ENCODE results near the gene CLTC. TPM values are rescaled to one million over a fixed set of nuclear protein-coding genes. Genes with fewer than 3 reads are reported as not detected.

The CLTC gene
- total RNA-seq, 2 experiments from 2014 or later, result 81.5 to 89.9 TPM

DNA sequence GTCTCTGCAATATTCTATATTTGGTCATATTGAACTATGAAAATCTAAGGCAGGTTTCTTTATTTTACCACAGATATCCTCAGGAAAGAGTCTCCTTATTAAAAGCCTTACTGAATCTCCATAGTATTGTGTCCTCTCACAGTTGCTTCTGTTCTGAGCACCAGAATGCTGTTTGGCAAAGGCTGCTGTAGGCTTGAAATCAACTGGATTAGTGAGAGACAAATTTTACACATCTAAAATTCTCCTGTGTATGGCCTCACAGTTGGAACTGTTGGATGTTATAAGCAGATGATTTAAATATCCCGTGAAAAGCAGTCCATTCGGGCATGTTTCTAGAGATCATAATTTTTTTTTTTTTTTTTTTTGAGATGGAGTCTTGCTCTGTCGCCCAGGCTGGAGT is 9.5 kb downstream of the CLTC start:
- H3K36me3 ChIP-seq (ENCODE audit: insufficient read depth, low read length), result no peaks in the 10 kb centered on the region
- H3K4me1 ChIP-seq (ENCODE audit: insufficient read depth, low read length), result peaks cover 48% of the 10 kb centered on the region
- no peak for ATAC-seq (ENCODE audit: poor library complexity)
- Mint-ChIP-seq H3K36me3 (ENCODE audit: low read depth) (peaks cover 14% of the 10 kb centered on the region), H3K4me3 (no peak overlapping the region), H3K9me3 (no peaks in the 10 kb centered on the region), H3K4me1 (ENCODE audit: low read depth) (peaks cover 78% of the 10 kb centered on the region), H3K27me3 (no peaks in the 10 kb centered on the region), H3K27ac (no peak overlapping the region)
- no peaks in the 10 kb centered on the region for H3K9me3 ChIP-seq (ENCODE audit: control insufficient read depth in 1 of 2, insufficient read depth in 1 of 2, low read length in 2 of 2)
- ChIA-PET POLR2A (interaction anchor here (1.1 kb wide), 1 partner anchor 9 kb away, joined by 5 read pairs; the partner anchor contains the start of gene CLTC), CTCF (no interaction called here)
- no peak overlapping the region for H3K4me3 ChIP-seq (ENCODE audit: low read length)
- intact Hi-C loops (cut with DNase I, micrococcal nuclease), result loop anchor here in 1 of 2 experiments (10.0 kb wide), 1 partner anchor 1114 kb away; the partner anchor contains the start of gene MTMR4
- TF ChIP-seq, protein P1, sequence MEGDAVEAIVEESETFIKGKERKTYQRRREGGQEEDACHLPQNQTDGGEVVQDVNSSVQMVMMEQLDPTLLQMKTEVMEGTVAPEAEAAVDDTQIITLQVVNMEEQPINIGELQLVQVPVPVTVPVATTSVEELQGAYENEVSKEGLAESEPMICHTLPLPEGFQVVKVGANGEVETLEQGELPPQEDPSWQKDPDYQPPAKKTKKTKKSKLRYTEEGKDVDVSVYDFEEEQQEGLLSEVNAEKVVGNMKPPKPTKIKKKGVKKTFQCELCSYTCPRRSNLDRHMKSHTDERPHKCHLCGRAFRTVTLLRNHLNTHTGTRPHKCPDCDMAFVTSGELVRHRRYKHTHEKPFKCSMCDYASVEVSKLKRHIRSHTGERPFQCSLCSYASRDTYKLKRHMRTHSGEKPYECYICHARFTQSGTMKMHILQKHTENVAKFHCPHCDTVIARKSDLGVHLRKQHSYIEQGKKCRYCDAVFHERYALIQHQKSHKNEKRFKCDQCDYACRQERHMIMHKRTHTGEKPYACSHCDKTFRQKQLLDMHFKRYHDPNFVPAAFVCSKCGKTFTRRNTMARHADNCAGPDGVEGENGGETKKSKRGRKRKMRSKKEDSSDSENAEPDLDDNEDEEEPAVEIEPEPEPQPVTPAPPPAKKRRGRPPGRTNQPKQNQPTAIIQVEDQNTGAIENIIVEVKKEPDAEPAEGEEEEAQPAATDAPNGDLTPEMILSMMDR (IDR thresholded peaks at IDR 0.05), result no peak
- DNase-seq, result no peak
- H3K27ac ChIP-seq (ENCODE audit: low read depth in 1 of 2, low read length in 2 of 2), result no peak overlapping the region
- H3K27me3 ChIP-seq (ENCODE audit: control insufficient read depth in 1 of 2, insufficient read depth in 2 of 2, low read length in 2 of 2), result no peaks in the 10 kb centered on the region

DNA sequence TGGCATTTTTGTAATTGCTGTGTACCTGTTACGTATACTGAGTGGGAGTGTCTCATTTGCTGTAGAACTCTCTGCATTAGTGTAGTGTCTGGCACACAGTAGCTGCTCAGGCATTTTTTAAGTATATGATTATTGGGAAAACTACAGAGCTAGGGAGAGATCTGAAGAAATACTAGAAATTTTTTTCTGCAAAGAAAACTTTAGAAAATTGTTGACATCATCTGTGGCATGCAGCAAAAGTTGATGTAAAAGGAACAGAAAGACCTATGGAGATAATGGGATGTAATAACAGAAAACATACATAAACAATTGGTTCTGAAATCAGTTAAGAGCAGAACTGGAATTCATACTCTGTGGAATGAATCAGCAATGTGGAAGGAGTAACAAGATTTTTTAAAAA is 11.6 kb downstream of the CLTC start:
- no peak overlapping the region for H3K27ac ChIP-seq (ENCODE audit: low read depth in 1 of 2, low read length in 2 of 2)
- DNase-seq (no peak), ATAC-seq (ENCODE audit: poor library complexity) (no peak)
- H3K36me3 Mint-ChIP-seq (ENCODE audit: low read depth), result peaks cover 22% of the 10 kb centered on the region
- no peaks in the 10 kb centered on the region for H3K27me3 ChIP-seq (ENCODE audit: control insufficient read depth in 1 of 2, insufficient read depth in 2 of 2, low read length in 2 of 2)
- intact Hi-C loops (cut with DNase I, micrococcal nuclease), result no loop called here
- H3K4me1 ChIP-seq (ENCODE audit: insufficient read depth, low read length), result peaks cover 36% of the 10 kb centered on the region
- H3K36me3 ChIP-seq (ENCODE audit: insufficient read depth, low read length), result no peaks in the 10 kb centered on the region
- H3K9me3 ChIP-seq (ENCODE audit: control insufficient read depth in 1 of 2, insufficient read depth in 1 of 2, low read length in 2 of 2), result no peaks in the 10 kb centered on the region
- H3K27ac Mint-ChIP-seq, result no peak overlapping the region
- H3K4me3 Mint-ChIP-seq, result no peak overlapping the region
- no peaks in the 10 kb centered on the region for H3K27me3 Mint-ChIP-seq
- TF ChIP-seq, protein P1 (IDR thresholded peaks at IDR 0.05), result no peak
- CTCF ChIA-PET, result no interaction called here
- H3K4me3 ChIP-seq (ENCODE audit: low read length), result no peak overlapping the region
- H3K4me1 Mint-ChIP-seq (ENCODE audit: low read depth), result peaks cover 85% of the 10 kb centered on the region
- POLR2A ChIA-PET, result interaction anchor here (1.0 kb wide), 1 partner anchor 12 kb away, joined by 5 read pairs; the partner anchor contains the start of gene CLTC
- H3K9me3 Mint-ChIP-seq, result no peaks in the 10 kb centered on the region

DNA sequence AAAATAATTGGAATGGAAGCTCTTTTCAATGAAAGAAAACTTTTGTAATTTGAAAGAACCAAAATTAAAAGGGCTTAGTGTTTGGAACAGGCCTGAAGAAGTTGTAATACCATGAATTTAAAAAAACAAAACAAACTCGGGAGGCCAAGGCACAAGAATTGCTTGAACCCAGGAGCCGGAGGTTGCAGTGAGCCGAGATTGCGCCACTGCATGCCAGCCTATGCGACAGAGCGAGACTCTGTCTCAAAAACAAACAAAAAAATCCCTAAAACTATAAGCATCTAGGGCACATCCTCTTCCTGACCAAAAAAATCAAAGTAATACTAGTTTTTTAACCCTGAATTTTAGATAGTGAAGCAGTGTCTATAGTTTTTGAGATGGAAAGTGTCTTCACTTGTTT is 12.7 kb downstream of the CLTC start:
- Histone ChIP-seq H3K36me3 (ENCODE audit: insufficient read depth, low read length) (no peaks in the 10 kb centered on the region), H3K9me3 (ENCODE audit: control insufficient read depth in 1 of 2, insufficient read depth in 1 of 2, low read length in 2 of 2) (no peaks in the 10 kb centered on the region), H3K4me1 (ENCODE audit: insufficient read depth, low read length) (peaks cover 32% of the 10 kb centered on the region), H3K27me3 (ENCODE audit: control insufficient read depth in 1 of 2, insufficient read depth in 2 of 2, low read length in 2 of 2) (no peaks in the 10 kb centered on the region), H3K27ac (ENCODE audit: low read depth in 1 of 2, low read length in 2 of 2) (peak overlapping the region in 1 of 2 donors; percentile 1), H3K4me3 (ENCODE audit: low read length) (no peak overlapping the region)
- ChIA-PET CTCF (no interaction called here), POLR2A (no interaction called here)
- intact Hi-C loops (cut with DNase I, micrococcal nuclease), result no loop called here
- TF ChIP-seq, protein P1 (IDR thresholded peaks at IDR 0.05), result no peak
- Mint-ChIP-seq H3K27ac (peak overlapping the region; percentile 21), H3K4me1 (ENCODE audit: low read depth) (peaks cover 76% of the 10 kb centered on the region), H3K36me3 (ENCODE audit: low read depth) (peaks cover 22% of the 10 kb centered on the region), H3K4me3 (no peak overlapping the region), H3K27me3 (no peaks in the 10 kb centered on the region), H3K9me3 (no peaks in the 10 kb centered on the region)
- no peak for DNase-seq
- ATAC-seq (ENCODE audit: poor library complexity), result no peak
